HG02588 (cell line): Measurements from ENCODE around the gene WNK2.

Experiments
- ATAC-seq: cut with Tn5 transposase; IDR thresholded peaks from one replicate; pipeline ENCODE4 v1.9.1; 2021; ENCODE audit warnings: mild to moderate bottlenecking, moderate library complexity; ENCODE audit not compliant: unreplicated experiment

The WNK2 gene

DNA sequence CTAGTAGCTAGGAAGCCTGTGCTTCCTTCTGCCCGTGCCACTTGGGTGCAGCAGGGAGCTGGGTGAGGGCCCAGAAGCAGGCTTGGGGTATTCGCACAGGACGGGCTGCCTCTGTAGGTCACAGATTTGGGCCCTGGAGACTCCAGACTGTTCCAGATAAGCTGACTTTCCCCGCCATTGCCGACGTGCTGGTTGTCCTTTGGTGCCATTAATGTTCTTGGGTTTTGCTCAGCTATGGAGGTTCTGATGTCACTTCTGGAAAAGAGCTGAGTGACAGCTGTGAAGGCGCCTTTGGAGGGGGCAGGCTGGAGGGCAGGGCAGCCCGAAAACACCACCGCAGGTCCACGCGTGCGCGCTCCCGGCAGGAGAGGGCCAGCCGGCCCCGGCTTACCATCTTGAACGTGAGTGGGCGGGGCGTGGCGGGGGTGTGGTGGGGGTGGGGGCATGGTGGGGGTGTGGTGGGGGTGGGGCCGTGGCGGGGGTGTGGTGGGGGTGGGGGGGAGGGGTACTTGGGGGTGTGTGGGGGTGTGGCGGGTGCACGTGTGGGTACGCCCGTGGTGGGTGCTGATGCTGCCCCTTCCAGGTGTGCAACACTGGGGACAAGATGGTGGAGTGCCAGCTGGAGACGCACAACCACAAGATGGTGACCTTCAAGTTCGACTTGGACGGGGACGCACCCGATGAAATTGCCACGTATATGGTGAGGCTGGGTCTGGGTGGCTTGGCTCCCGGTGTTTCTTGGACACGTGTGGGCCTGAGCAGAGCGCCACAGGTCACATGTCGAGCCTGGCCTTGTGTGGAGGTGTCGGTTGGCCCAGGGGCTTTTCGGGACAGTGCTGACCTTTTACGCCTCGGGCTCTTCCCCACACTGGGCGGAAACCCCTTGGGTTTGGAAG, 79.6 kb downstream of the WNK2 start:
- no peak for ATAC-seq

DNA sequence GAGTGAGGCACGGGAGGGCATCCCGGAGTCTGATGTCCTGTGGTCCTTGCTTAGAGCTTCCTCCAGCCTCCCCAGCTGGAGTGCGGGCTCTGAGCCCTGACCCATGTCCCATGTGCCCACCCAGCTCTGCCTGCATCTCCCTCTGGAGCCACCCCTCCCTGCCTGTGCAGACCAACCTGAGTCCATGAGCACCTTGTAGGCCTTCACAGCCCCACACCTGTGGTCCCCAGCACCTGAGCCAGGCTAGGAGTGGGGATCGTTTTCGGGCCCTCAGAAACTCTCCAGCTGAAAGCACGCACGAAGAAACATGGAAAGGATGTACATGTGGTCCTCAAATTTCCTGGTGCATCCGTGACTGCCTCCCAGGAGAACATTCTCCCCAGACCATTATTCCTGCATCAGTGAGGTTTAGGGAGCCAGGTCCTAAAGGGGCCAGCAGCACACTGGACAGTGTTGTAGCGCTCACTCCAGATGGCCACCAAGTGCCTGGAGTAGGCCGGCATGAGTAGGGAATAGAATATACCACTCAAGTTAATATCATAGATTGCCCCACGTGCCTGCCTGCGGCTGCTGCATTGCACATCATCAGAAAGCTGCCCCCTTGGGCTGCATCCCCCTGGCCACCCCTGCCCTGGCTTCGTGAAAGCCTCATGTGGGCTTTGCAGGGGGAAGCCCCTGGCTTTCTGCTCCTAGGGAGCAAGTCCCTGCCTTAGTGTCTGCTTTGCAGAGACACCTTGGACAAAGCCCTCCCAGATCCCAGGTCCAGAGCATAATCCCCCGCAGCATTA, 80.6 kb downstream of the WNK2 start:
- no peak for ATAC-seq

DNA sequence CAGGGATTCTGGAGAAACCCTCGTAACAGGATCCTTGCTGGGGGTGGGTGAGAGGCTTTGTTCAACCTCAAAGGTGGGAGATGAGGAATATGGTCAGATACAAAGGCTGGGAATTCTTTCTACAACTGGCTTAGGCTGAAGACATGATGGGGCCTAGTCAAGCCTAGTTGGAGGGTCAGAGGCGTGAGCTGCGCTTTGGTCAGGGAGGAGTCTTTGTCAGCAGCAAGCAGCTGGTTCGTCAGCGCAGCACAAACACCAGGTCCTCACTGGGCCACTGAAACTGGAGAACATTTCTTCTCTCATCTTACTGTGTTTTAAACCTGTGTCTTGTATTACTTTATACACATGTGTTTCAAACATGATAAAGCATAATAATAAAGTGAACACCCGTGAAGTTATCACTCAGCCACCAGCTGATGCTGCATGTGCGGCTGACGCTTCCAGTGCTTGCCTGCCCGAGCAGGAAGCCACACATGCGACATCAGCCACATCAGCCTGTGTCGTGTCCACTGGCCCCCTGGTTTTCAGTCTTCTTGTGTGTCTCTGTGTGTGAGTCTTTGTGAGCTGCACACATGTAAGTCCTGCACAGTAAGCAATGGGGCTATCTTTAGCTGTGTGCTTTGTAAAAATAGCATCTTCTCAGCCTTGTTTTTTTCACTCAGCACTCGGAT, 81.5 kb downstream of the WNK2 start:
- no peak for ATAC-seq

DNA sequence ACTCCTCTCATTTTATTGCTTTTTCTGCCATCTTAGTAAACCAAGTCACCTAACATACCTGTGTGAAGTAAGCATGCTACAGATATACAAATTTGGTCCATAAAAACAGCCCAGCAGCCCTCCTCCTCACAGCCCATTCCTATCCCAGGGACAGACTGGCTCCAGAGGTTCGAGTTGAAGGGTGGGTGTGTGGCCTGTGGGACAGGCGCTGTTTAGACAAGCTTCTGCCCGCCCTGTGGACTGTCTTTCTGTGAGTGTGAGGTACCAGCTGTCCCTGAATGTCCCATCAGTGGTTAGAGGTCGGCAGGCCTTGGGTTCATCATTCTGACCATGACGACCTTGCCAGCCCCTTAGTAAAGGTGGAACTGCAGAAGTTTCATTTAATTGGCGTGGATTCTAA, 82.0 kb downstream of the WNK2 start:
- ATAC-seq = no peak

DNA sequence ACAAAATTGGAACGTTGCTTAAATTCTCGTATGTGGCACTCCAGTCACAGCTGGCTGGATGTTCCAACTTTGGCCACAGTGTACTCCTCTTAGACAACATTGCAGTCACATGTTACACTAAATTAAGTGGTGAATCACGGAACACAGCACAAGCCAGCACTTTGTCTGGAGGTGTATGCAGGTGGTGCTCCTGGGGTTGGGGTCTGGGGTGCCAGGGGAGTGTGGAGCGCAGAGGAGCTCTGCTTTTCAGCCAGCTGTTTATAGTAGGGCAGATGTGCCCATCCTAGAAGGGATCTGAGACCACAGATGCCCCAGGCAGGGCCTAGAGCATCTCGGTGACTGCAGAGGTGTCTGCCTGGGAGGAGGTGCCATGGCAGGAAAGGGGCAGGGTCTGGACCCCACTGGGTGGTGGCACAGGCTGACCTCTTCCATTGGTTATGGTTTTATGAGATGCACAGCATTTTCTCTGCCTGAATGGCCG, 82.6 kb downstream of the WNK2 start:
- ATAC-seq = no peak

DNA sequence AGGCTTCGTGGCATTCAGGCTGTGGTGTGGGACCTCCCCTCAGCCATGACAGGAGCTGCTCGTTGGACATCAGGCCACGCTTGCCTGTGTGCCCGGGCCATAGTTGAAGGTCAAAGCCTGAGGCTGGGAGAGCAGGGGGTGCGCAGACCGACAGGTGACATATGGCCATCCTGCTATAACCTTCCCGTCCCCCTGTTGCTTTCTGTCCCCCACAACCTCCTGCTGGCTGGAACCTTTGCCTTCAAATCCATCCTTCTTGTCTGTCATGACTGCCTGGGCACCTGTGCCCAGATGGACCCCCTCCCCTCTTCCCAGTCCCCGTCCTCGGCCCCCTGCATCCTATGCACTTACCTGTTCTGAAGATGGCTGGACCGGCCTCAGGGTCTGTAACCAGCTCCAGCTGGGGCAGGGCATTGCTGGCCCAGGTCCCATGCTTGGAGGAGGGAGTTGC, 83.2 kb downstream of the WNK2 start:
- no peak for ATAC-seq

DNA sequence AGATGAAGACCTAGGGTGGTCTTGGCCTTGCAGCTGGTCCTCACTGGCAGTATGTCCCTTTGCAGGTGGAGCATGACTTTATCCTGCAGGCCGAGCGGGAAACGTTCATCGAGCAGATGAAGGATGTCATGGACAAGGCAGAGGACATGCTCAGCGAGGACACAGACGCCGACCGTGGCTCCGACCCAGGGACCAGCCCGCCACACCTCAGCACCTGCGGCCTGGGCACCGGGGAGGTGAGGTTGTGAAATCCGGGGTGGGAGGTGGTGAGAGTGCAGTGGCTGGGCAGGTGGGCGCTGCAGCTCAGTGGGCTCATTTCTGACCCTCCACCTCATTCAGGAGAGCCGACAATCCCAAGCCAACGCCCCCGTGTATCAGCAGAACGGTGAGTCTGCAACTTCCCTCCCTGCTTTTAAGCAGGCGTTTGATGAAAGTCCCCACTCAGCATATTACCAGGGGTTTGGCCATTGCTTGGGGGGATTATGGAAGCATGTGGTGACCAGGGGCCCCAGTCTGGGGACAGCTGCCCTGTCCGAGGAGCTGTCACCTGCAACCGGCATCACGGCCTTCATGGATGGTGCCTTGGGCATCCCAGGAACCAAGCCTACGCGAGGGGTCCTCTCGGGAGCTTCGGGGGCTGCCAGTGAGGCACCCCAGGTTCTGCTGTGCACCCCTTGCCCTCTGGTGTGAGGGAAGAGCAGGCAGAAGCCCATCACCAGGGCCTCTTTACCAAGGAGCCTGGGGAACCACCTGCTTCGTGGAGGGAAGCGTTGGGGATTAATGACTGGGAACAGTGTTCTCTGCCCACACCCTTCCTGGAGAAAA, 84.0 kb downstream of the WNK2 start:
- ATAC-seq = no peak

DNA sequence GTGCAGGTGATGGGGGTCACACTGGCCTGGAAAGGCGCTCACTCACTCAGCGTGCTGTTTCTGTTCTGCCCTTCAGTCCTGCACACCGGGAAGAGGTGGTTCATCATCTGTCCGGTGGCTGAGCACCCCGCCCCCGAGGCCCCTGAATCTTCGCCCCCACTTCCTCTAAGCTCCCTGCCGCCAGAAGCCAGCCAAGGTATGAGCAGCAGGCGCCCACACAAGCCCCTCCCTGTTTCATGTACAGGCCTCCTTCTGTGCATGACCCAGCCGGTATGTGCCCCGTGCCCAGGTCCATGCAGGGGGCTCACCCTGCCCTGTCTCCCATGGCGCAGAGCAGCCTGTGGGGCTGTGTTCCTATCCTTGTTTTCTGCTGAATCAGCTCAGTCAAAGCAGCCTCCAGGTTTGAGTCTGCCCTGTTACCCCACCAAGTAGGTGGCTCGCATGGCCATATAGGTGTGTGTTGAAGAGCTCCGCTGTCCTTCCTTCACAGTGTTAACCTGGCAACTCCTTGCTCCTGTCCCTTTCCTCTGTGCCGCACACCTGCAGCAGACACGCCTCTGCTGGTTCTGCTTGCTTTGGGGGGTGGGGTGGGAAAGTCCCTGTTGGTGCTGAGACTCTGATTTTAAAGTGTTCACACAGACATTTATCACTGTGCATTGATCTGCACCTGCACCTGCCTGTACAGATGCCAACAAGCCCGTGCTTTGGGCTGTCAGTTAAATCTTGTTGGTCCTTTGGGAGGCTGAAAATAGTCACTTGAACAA, 84.8 kb downstream of the WNK2 start:
- no peak for ATAC-seq

- ATAC-seq = no peak
Observed at GRCh38 chr9:93270976-93271375, 87.0 kb downstream of the WNK2 start.

GRCh38 chr9:93276973-93277372, 93.0 kb downstream of the WNK2 start:
- ATAC-seq = no peak

- no peak for ATAC-seq
Observed at GRCh38 chr9:93278144-93278543, 94.2 kb downstream of the WNK2 start.

DNA sequence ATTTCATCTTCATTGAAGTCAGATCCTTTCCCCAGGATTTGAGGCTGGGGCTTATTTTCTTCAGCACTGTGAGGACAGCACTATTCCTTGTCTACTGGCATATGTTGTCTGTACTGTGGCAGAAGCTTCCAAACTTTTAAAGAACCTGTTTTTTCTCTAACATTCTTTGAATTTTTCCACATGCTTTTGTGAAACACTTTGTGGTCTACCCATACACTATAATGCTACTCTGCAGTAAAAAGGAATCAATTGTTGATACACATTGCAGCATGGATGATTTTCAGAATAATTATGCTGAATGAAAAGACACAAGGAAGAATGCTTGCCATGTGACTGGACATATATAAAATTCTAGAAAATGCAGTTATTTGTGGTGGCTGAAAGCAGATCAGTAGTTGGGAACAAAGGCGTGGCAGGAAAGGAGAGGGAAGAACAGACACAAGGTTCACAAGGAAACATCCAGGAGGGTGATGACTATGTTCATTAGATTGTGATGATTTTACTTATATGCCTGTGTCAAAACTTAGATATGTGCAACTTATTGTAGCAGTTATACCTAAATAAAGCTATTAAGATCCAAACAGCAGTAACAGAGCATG, 96.8 kb downstream of the WNK2 start:
- ATAC-seq = no peak

DNA sequence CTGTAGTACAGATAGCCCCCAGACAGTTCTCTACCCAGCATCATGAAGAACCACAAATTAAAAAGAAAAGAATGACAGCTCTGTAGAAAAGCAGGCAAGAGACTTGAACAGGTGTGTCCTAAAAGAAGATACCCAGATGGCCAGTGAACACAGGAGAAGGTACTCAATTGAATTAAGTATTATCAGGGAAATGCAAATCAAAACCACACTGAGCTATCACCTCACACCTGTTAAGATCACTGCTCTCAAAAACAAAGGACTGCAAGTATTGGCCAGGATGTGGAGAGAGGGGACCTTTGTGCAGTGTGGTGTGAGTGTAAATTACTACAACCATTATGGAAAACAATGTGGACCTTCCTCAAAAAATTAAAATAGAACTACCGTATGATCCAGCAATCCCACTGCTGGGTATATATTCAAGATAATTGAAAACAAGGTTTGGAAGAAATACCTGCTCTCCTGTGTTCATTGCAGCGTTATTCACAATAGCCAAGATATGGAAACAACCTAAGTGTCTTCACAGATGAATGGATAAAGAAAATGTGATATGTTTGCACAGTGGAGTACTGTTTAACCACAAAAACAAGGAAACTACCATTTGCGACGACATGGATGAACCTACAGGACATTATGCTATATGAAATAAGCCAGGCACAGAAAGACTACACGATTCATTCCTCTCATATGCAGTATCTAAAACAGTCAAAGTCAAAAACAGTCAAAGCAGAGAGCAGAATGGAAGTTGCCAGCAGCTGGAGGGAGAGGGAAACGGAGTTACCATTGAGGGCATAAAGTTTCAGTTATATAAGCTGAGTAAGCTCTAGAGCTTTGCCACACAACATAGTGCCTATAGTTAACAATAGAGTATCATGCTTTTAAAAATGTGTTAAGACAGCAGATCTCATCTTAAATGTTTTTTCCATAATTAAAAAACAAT, 102.6 kb downstream of the WNK2 start:
- ATAC-seq = no peak

- ATAC-seq = no peak
Observed at GRCh38 chr9:93287189-93287552, 103.2 kb downstream of the WNK2 start.

DNA sequence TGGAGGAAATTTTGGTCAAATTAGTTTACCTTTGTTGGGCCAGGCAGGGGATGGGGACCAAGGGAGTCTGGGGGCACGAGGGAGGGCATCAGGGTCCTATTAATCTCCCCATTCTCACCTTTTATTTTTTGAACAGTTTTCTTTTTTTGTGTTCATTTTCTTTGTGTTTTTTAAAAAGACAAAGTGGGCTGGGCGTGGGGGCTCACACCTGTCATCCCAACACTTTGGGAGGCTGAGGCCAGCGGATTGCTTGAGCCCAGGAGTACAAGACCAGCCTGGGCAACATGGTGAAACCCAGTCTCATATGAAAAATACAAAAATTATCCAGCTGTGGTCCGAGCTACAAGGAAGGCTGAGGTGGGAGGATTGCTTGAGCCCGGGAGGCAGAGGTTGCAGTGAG, 103.7 kb downstream of the WNK2 start:
- no peak for ATAC-seq

GRCh38 chr9:93288341-93288740, 104.4 kb downstream of the WNK2 start:
- no peak for ATAC-seq

GRCh38 chr9:93288891-93289883, 105.2 kb downstream of the WNK2 start:
- no peak for ATAC-seq
